ENCODE data around the gene IGSF21.
A peak's percentile ranks its signal among the peaks of the same experiment; 100 is the strongest.

Gene IGSF21

DNA sequence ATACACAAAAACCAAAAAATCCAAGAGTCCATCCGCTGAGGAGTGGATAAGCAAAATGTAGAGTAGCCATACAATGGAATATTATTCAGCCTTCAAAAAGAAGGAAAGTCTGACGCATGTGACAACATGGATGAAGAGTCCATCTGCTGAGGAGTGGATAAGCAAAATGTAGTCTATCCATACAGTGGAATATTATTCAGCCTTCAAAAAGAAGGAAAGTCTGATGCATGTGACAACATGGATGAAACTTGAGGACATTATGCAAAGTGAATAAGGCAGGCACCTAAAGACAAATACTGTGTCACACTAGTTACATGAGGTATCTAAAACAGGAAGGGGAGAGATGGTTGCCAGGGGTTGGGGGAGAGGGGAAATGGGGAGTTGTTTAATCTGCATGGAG is 14.0 kb upstream of the IGSF21 start:
- DNase-seq (ENCODE audit: insufficient read length, low spot score) = no peak
- no peak for FAIRE-seq
- TF ChIP-seq SPI1 (IDR thresholded peaks at IDR 0.05; ENCODE audit: low read depth, low read length) = no peak
- no peak for TF ChIP-seq TAF1 (IDR thresholded peaks at IDR 0.05; ENCODE audit: low read depth, low read length)
- TF ChIP-seq POU2F2 (IDR thresholded peaks at IDR 0.05; ENCODE audit: low read depth, low read length) = no peak
- TF ChIP-seq PAX5 (IDR thresholded peaks at IDR 0.05; ENCODE audit: insufficient read depth, low read length, severe bottlenecking) = no peak

GRCh38 chr1:18094096-18094495 is 13.5 kb upstream of the IGSF21 start:
- no peak for TF ChIP-seq POLR2A (IDR thresholded peaks at IDR 0.05; ENCODE audit: low read depth, low read length)
- TF ChIP-seq TAF1 (IDR thresholded peaks at IDR 0.05; ENCODE audit: low read depth, low read length) = no peak
- TF ChIP-seq PAX5 (IDR thresholded peaks at IDR 0.05; ENCODE audit: insufficient read depth, low read length, severe bottlenecking) = no peak
- TF ChIP-seq POLR2AphosphoS5 (IDR thresholded peaks at IDR 0.05; ENCODE audit: low read depth, low read length) = no peak
- DNase-seq (ENCODE audit: insufficient read length, low spot score) (no peak), FAIRE-seq (no peak)

GRCh38 chr1:18097206-18097605 is 10.4 kb upstream of the IGSF21 start:
- no peak for TF ChIP-seq POLR2AphosphoS5 (IDR thresholded peaks at IDR 0.05; ENCODE audit: low read depth, low read length)
- DNase-seq (ENCODE audit: insufficient read length, low spot score) (no peak), FAIRE-seq (no peak)

- TF ChIP-seq POLR2A (IDR thresholded peaks at IDR 0.05; ENCODE audit: low read depth, low read length) = no peak
- no peak for FAIRE-seq
- no peak for DNase-seq (ENCODE audit: insufficient read length, low spot score)
These were observed 8.6 kb upstream of the IGSF21 start for GRCh38 chr1:18099026-18099425.

DNA sequence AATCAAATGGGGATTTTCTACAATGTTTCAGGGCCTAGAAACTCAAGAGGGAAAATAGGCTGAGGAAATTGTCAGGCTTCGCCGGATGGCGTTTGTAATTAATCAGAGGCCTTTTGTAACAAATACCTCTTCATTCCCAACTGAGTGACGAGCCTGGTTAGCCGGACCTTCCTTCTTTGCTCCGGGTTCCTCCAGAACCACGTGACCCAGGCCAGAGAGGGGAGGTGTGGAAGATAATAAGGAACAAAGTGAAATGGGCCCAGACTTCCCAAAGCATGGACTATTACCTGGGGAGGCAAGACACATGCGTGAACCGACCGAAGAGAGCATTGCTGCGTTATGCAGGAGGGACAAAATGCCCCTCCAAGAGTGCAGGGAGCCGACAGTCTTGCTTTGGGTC is 7.5 kb upstream of the IGSF21 start:
- FAIRE-seq (no peak), DNase-seq (ENCODE audit: insufficient read length, low spot score) (no peak)
- no peak for TF ChIP-seq PAX5 (IDR thresholded peaks at IDR 0.05; ENCODE audit: insufficient read depth, low read length, severe bottlenecking)

DNA sequence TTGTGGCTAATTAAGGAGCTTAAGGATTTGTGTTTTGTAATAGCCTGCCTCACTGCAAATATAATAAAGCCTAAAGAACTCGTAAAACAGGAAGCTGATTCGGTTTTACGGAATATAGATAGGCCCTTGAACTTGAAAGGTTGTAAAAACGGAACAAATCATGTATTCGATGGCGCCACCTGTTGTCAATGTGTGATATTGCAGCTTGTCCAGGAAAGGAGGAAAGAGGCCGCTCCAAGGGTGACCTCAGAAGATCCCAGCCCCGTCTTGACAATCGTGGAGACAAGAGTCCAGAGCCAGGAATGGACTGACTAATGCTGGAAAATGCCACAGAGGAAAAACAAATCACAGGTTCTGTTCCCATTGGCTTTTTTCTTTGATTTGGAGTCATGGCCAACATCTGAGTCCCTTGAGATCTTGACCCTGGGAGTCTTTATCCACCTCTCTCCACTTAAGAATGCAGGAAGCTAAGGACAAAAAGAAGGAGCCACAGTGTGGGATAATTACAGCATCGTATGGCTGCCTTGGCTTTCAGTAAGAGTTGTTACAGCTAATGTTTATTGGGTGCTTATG is 7.0 kb upstream of the IGSF21 start:
- DNase-seq (ENCODE audit: insufficient read length, low spot score) (peak; percentile 33), FAIRE-seq (peak; percentile 60)
- TF ChIP-seq POU2F2 (IDR thresholded peaks at IDR 0.05; ENCODE audit: low read depth, low read length) (no peak), TAF1 (IDR thresholded peaks at IDR 0.05; ENCODE audit: low read depth, low read length) (no peak)

DNA sequence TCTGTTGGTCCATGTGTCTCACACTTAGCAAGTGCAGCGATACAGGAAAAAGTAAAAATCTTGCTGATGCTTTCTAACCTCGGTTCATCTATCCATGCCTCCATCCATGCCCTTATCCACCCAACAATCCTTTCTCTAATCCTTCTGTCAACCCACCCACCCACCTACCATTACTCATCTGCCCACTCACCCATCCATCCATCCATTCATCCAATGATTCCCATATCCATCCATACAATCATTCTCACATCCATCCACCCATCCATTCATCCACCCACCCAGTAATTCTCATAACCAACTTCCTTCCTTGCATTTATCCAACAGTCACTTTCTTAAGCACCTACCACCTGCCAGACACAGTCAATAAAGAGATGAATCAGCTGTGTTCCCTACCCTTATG is 6.1 kb upstream of the IGSF21 start:
- DNase-seq (ENCODE audit: insufficient read length, low spot score) (no peak), FAIRE-seq (no peak)
- TF ChIP-seq POLR2AphosphoS5 (IDR thresholded peaks at IDR 0.05; ENCODE audit: low read depth, low read length) (no peak), POU2F2 (IDR thresholded peaks at IDR 0.05; ENCODE audit: low read depth, low read length) (no peak), SPI1 (IDR thresholded peaks at IDR 0.05; ENCODE audit: low read depth, low read length) (no peak), POLR2A (IDR thresholded peaks at IDR 0.05; ENCODE audit: low read depth, low read length) (no peak), TAF1 (IDR thresholded peaks at IDR 0.05; ENCODE audit: low read depth, low read length) (no peak), PAX5 (IDR thresholded peaks at IDR 0.05; ENCODE audit: insufficient read depth, low read length, severe bottlenecking) (no peak)

DNA sequence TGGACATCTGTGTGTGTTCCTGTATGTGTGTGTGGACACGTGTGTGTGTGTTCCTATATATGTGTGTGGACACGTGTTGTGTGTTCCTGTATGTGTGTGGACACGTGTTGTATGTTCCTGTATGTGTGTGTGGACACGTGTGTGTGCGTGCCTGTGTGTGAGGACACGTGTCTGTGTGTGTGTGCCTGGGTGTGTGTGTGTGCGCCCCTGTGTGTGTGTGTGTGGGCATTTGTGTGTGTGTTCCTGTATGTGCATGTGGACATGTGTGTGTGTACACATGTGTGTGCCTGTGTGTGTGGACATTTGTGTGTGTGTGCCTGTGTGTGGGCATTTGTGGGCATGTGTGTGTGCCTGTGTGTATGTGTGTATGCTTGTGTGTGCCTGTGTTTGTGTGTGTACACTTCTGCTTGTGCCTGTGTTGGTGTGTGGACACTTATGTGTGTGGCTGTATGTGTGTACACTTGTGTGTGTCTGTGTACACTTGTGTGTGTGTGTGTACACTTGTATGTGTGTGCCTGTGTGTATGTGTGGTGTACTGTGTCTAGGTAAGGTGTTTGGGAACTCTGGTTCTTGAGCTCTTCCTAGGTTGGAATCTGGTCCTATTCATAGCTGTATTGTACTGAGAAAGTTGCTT is 3.7 kb upstream of the IGSF21 start:
- TF ChIP-seq POU2F2 (IDR thresholded peaks at IDR 0.05; ENCODE audit: low read depth, low read length) (no peak), PAX5 (IDR thresholded peaks at IDR 0.05; ENCODE audit: insufficient read depth, low read length, severe bottlenecking) (no peak), TAF1 (IDR thresholded peaks at IDR 0.05; ENCODE audit: low read depth, low read length) (no peak), SPI1 (IDR thresholded peaks at IDR 0.05; ENCODE audit: low read depth, low read length) (no peak), POLR2A (IDR thresholded peaks at IDR 0.05; ENCODE audit: low read depth, low read length) (no peak), POLR2AphosphoS5 (IDR thresholded peaks at IDR 0.05; ENCODE audit: low read depth, low read length) (no peak)
- FAIRE-seq = no peak
- DNase-seq (ENCODE audit: insufficient read length, low spot score) = no peak

- DNase-seq (ENCODE audit: insufficient read length, low spot score) (no peak), FAIRE-seq (no peak)
- TF ChIP-seq POLR2AphosphoS5 (IDR thresholded peaks at IDR 0.05; ENCODE audit: low read depth, low read length) = no peak
- no peak for TF ChIP-seq POLR2A (IDR thresholded peaks at IDR 0.05; ENCODE audit: low read depth, low read length)
- TF ChIP-seq TAF1 (IDR thresholded peaks at IDR 0.05; ENCODE audit: low read depth, low read length) = no peak
- no peak for TF ChIP-seq SPI1 (IDR thresholded peaks at IDR 0.05; ENCODE audit: low read depth, low read length)
- no peak for TF ChIP-seq PAX5 (IDR thresholded peaks at IDR 0.05; ENCODE audit: insufficient read depth, low read length, severe bottlenecking)
- TF ChIP-seq POU2F2 (IDR thresholded peaks at IDR 0.05; ENCODE audit: low read depth, low read length) = no peak
These were observed 3.0 kb upstream of the IGSF21 start for GRCh38 chr1:18104546-18105100.

DNA sequence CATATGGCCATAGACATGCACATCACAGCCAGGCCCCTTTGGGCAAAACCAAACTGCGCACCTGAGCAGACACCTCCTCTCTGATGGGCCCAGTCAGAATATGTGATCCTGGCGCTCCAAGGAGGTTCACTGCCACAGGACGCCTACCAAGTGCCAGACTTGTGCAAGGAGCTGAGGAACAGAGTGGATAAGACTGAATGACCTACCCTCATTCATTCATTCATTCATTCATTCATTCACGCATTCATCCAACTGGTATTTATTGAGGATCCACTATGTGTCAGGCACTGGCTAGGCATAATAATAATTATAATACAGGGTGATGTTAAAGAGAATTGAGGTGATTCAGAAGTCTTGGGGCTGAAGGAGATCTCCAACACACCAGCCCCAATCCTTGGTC is 2.4 kb upstream of the IGSF21 start:
- FAIRE-seq (no peak), DNase-seq (ENCODE audit: insufficient read length, low spot score) (no peak)
- no peak for TF ChIP-seq SPI1 (IDR thresholded peaks at IDR 0.05; ENCODE audit: low read depth, low read length)
- TF ChIP-seq TAF1 (IDR thresholded peaks at IDR 0.05; ENCODE audit: low read depth, low read length) = no peak
- TF ChIP-seq POU2F2 (IDR thresholded peaks at IDR 0.05; ENCODE audit: low read depth, low read length) = no peak
- no peak for TF ChIP-seq PAX5 (IDR thresholded peaks at IDR 0.05; ENCODE audit: insufficient read depth, low read length, severe bottlenecking)

Measured in GM12891 (cell line).